Measurements from ENCODE around the gene TADA2A. TPM values are rescaled to one million over a fixed set of nuclear protein-coding genes. Genes with fewer than 3 reads are reported as not detected.

TADA2A gene
- total RNA-seq, 1 donor from 2014 or later = 42.0 TPM

DNA sequence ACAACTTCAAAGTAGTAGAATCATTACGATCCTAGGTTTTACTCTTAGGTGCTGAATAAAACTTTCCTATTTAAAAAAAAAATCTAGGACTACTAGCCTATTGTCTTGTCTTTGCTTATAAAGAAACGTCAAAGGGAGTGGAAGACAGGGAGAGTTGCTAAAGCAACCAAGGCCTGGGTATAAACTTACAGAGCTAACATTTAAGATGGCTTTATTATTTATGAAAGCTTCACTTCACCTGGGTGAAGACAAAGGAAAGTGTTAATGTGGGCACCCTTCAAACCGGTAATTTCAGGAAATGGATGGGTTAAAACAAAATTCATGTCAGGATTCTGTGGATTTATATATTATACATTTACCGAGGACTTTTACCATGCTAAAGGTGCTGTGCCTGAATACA, 85.5 kb downstream of the TADA2A start:
- ChIA-PET CTCF (no interaction called here), POLR2A (no interaction called here)
- Mint-ChIP-seq H3K27me3 (no peaks in the 10 kb centered on the region), H3K36me3 (ENCODE audit: low read depth) (peaks cover 4% of the 10 kb centered on the region), H3K9me3 (no peaks in the 10 kb centered on the region), H3K27ac (no peak overlapping the region), H3K4me1 (peaks cover 26% of the 10 kb centered on the region), H3K4me3 (no peak overlapping the region)
- ATAC-seq (ENCODE audit: low read depth) = no peak
- no peak for DNase-seq
- intact Hi-C loops (cut with micrococcal nuclease) = no loop called here
- TF ChIP-seq, protein P1, sequence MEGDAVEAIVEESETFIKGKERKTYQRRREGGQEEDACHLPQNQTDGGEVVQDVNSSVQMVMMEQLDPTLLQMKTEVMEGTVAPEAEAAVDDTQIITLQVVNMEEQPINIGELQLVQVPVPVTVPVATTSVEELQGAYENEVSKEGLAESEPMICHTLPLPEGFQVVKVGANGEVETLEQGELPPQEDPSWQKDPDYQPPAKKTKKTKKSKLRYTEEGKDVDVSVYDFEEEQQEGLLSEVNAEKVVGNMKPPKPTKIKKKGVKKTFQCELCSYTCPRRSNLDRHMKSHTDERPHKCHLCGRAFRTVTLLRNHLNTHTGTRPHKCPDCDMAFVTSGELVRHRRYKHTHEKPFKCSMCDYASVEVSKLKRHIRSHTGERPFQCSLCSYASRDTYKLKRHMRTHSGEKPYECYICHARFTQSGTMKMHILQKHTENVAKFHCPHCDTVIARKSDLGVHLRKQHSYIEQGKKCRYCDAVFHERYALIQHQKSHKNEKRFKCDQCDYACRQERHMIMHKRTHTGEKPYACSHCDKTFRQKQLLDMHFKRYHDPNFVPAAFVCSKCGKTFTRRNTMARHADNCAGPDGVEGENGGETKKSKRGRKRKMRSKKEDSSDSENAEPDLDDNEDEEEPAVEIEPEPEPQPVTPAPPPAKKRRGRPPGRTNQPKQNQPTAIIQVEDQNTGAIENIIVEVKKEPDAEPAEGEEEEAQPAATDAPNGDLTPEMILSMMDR (IDR thresholded peaks at IDR 0.05) = no peak

DNA sequence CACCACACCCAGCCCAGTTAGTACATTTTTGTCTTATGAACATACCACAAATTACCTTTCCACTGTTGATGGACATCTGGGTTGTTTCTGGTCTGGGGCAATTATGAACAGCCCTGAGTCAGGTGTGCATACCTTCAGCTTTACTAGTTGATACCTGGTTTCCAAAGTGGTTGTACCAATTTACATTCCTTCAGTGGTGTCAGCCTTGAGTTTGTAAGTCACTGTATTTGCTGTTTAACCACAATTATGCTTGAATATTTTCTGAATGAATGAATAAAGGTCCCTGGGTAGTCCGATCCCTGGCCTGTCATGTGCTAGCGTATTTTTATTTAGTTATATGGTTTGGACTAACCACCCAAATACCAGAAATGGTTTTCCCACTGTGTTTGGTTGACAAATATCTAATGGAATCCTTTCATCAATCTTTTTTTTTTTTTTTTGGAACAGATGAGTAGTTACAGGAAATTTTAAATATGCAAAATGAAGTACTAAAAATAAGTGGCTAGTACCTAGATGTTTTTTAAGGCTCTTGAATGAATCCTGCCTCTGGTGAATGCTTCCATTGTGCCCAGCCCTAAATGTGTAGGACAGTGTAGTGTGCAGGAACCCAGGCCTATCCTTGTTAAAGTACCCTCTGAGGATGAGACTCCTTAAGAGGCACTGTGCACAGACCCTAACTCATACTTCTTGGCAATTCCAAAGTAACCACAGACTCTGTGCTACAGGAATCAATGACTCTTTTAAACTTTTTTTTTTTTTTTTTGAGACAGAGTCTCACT, 86.8 kb downstream of the TADA2A start:
- TF ChIP-seq, protein P1 (IDR thresholded peaks at IDR 0.05) = no peak
- Mint-ChIP-seq H3K27ac (no peak overlapping the region), H3K4me1 (peaks cover 21% of the 10 kb centered on the region), H3K27me3 (no peaks in the 10 kb centered on the region), H3K36me3 (ENCODE audit: low read depth) (peaks cover 4% of the 10 kb centered on the region), H3K4me3 (no peak overlapping the region), H3K9me3 (no peaks in the 10 kb centered on the region)
- CTCF ChIA-PET = no interaction called here
- POLR2A ChIA-PET = no interaction called here
- ATAC-seq (ENCODE audit: low read depth) (no peak), DNase-seq (no peak)
- intact Hi-C loops (cut with micrococcal nuclease) = no loop called here

DNA sequence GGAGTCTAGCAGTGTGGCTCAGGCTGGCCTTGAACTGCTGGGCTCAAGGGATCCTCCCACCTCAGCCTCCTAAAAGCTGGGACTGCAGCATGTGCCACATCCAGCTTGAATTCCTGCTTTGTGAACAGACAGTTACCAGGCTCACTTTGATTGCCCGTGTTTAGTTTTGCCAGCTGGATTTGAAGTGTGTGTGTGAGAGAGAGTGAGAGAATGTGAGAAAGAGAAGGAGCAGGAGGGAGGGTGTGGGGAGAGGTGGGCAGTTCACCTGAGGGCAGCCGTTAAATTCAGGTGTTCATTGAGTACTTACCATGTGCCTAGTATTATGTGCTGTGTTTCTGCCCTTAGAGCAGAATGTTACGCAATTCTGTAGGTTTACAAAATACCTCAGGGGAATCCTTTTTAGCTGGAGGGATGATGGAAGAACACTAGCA, 87.7 kb downstream of the TADA2A start:
- Mint-ChIP-seq H3K27me3 (no peaks in the 10 kb centered on the region), H3K9me3 (no peaks in the 10 kb centered on the region), H3K4me1 (peaks cover 15% of the 10 kb centered on the region), H3K36me3 (ENCODE audit: low read depth) (peaks cover 4% of the 10 kb centered on the region), H3K4me3 (no peak overlapping the region), H3K27ac (no peak overlapping the region)
- intact Hi-C loops (cut with micrococcal nuclease) = no loop called here
- CTCF ChIA-PET = no interaction called here
- TF ChIP-seq, protein P1 (IDR thresholded peaks at IDR 0.05) = no peak
- DNase-seq (no peak), ATAC-seq (ENCODE audit: low read depth) (no peak)
- POLR2A ChIA-PET = no interaction called here

DNA sequence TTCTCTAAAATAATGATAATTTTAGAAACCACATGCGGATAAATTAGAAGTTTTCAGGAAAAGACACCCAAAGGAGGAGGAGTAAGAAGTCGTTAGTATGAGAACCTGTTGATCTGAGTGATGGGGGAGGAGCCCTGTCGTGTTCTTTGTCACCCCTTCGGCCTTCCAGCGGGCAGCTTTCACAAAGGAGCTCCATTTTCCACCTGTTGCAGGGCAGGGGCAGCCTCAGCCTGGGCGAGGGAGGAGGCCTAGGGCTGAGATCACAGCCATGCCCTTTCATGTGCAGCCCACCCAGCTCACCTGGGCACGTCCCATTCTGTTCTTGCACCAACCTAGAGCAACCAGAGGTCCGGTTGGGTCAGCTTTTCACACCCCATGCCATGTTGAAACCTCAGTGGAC, 88.3 kb downstream of the TADA2A start:
- Mint-ChIP-seq H3K4me3 (no peak overlapping the region), H3K27ac (no peak overlapping the region), H3K4me1 (peaks cover 15% of the 10 kb centered on the region), H3K9me3 (no peaks in the 10 kb centered on the region), H3K36me3 (ENCODE audit: low read depth) (peaks cover 4% of the 10 kb centered on the region), H3K27me3 (no peaks in the 10 kb centered on the region)
- intact Hi-C loops (cut with micrococcal nuclease) = no loop called here
- no peak for DNase-seq
- ChIA-PET POLR2A (no interaction called here), CTCF (no interaction called here)
- TF ChIP-seq, protein P1 (IDR thresholded peaks at IDR 0.05) = no peak
- no peak for ATAC-seq (ENCODE audit: low read depth)

DNA sequence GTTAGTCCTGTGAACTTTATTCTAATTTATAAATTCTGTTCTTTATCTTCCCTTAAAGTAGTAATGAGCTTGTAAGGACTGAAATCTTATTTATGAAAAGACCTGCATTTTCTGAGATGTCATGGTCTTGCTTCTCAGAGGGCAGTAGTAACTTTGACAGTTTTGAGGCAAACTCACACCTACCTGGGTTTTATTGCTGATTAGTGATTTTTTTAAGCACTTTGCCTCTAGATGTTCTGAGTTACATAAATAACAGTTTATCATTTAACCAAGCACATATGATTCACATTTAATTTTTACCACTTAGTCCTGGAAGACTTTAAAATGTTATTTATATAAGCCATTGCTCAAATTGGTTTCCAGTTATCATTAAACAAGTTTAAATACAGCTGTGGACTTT, 93.7 kb downstream of the TADA2A start:
- ChIA-PET CTCF (no interaction called here), POLR2A (no interaction called here)
- H3K4me3 Mint-ChIP-seq = no peak overlapping the region
- no peaks in the 10 kb centered on the region for H3K9me3 Mint-ChIP-seq
- H3K4me1 Mint-ChIP-seq = no peaks in the 10 kb centered on the region
- no peak for DNase-seq
- intact Hi-C loops (cut with micrococcal nuclease) = no loop called here
- no peaks in the 10 kb centered on the region for H3K27me3 Mint-ChIP-seq
- no peaks in the 10 kb centered on the region for H3K36me3 Mint-ChIP-seq (ENCODE audit: low read depth)
- H3K27ac Mint-ChIP-seq = no peak overlapping the region
- no peak for ATAC-seq (ENCODE audit: low read depth)
- TF ChIP-seq, protein P1 (IDR thresholded peaks at IDR 0.05) = no peak

Data from activated B cell treated with CpG ODN at 0.5 μM for 24 hours (primary cell).